Mucosa of gallbladder (tissue), 1 donor: ENCODE measurements around the gene SMC3. TPM values are rescaled to one million over a fixed set of nuclear protein-coding genes. Genes with fewer than 3 reads are reported as not detected.
"Not testable (repeated sequence)": the region's sequence is repeated elsewhere in the genome, so short reads cannot be mapped to it uniquely, and the experiment has no call there.

Experiments
- DNase-seq: peaks from one replicate; pipeline ENCODE4 v3.0.0-alpha.2; 2020; ENCODE audit warnings: low spot score
- total RNA-seq: library from RNA; stranded (reverse); gene quantifications from one replicate; pipeline ENCODE4 v1.2.1, GENCODE V29; 2021
- donor health status: DM: no; HTN: no; CAD: no.

The SMC3 gene
- total RNA-seq, 1 donor from 2014 or later, result 28.5 TPM

DNA sequence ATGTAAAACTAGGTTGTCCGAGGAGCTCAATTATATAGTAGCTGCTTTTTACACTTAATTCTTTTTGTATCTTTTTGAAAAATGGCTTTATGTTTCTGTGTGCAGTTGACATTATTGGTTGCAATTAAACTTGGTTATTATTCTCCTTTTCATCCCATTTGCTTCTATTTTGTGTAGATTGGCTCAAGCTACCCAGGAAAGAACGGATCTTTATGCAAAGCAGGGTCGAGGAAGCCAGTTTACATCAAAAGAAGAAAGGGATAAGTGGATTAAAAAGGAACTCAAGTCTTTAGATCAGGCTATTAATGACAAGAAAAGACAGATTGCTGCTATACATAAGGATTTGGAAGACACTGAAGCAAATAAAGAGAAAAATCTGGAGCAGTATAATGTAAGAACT lies 16.5 kb downstream of the SMC3 start:
- no peak for DNase-seq

DNA sequence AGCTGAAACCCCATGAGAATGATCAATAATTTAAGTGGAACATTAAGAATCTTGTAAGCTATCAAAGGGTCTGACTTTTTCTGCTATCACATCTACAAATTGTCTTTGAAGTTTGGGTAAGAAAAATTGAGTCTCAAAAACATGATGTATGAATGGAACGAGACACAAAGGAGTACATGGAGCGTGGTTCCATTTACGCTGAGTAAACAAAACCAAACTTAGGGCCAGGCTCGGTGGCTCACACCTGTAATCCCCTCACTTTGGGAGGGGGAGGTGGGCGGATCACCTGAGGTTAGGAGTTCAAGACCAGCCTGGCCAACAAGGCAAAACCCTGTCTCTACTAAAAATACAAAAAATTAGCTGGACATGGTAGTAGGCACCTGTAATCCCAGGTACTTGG lies 24.3 kb downstream of the SMC3 start:
- DNase-seq, result no peak

DNA sequence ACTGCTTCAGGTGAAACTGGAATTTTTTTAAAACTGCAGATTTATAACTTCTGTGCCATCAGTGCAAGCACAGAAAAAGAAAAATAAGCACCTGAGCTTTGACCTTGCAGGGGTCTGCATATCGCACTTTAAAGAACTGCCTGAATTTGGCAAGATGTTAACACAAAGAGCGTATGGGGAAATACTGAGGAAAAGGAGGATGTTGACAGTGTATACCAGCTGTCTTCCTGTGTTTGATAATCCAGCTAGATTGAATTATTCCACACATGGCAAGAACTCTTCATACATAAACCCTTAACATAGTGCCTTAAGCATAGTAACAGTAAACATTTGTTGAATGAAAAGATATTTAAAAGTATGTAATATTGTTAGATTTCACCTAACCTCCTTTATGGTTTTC lies 30.0 kb downstream of the SMC3 start:
- DNase-seq, result no peak

DNA sequence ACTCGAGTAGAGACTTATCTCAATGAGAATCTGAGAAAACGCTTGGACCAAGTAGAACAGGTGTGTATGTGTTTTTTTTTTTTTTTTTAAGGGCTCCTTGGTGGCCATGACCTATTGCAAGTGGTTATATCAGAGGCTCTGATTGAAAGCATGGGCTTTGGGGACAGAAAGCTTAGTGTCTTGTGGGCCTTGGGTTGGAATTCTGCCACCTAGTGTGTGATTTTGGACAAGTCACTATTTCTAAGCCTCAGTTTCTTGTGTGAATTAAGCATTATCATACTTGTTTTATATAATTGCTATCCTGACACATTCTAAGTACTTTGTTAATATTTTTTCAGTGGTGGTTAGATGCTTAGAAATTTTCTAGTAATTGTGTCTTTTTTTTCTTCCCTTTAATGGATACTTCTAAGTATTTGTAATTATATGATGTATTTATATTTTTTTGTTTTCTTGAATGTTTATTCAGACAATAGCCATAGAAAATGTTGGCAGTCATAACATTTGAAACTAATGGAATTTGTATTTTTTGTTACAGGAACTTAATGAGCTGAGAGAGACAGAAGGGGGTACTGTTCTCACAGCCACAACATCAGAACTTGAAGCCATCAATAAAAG lies 33.1 kb downstream of the SMC3 start:
- no peak for DNase-seq

DNA sequence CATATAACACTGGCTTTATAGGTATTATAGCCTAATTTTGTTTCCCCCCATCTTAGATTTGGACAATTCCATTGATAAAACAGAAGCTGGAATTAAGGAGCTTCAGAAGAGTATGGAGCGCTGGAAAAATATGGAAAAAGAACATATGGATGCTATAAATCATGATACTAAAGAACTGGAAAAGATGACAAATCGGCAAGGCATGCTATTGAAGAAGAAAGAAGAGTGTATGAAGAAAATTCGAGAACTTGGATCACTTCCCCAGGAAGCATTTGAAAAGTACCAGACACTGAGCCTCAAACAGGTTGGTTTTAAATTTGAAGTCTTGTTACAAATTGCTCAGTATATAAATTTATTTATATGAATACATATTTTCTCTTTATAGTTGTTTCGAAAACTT lies 34.1 kb downstream of the SMC3 start:
- DNase-seq, result no peak

DNA sequence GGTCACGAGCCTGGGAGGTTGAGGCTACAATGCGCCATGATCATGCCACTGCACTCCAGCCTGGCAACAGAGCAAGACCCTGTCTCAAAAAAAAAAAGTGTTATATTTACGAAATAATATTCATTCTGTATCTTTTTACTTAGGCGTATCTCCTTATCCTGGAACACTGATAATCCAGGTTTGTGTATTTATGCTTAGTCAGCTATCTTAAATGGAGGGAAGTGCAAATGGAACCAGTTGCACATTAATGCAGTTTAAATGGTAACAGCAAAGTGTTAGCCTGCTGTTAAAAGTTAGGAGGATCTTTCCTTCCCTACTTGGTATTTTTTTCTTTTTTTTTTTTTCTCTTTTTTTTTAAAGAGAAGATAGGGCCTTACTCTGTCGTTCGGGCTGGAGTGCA lies 40.6 kb downstream of the SMC3 start:
- DNase-seq, result no peak

DNA sequence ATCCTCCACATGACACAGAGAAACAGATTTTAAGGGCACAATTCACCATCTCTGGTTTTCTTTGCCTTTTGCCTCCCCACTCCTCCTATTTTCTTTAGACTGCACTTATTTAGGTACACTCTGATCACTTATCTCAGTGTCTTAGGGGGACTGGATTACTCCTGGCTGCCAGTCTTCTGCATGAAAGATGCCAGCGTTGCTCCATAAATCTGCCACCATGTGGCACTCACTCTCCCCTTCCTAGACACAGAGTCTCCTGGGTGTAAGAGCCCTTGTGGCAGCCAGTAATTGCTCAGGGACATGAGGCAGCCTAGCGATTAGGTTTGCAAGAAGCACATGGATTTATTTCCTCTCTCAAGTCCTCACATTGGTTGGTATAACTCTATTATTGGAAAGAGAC lies 42.1 kb downstream of the SMC3 start:
- no peak for DNase-seq

DNA sequence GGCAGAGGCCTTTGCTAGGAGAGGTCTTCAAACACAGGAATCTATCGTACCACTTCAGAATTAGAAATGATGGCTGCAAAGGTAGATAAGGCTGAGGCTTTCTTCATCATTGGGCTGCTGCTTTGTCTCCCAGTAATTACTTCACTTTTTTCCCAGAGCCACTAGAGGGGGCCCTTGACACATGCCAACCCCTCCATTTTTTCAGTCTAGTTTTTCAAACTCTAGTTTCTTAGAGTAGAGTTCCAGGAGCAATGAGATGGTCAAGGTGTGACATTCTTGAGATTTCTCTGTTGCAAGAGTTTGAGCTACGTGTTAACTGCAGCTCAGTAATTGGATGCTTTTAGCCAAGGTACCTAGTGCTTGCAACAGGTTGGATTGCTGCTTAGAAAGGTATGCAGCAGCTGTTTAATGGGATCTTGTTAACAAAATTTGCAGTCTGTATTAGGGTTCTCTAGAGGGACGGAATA lies 42.8 kb downstream of the SMC3 start:
- peak; percentile 47 for DNase-seq

DNA sequence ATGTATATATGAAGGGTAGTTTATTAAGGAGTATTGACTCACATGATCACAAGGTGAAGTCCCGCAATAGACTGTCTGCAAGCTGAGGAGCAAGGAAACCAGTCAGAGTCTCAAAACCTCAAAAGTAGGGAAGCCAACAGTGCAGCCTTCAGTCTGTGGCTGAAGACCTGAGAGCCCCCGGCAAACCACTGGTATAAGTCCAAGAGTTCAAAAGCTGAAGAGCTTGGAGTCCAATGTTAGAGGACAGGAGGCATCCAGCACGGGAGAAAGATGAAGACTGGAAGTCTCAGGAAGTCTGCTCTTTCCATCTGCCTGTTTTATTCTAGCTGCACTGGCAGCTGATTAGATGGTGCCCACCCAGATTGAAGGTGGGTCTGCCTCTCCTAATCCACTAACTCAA lies 43.3 kb downstream of the SMC3 start:
- DNase-seq, result not testable (repeated sequence)

DNA sequence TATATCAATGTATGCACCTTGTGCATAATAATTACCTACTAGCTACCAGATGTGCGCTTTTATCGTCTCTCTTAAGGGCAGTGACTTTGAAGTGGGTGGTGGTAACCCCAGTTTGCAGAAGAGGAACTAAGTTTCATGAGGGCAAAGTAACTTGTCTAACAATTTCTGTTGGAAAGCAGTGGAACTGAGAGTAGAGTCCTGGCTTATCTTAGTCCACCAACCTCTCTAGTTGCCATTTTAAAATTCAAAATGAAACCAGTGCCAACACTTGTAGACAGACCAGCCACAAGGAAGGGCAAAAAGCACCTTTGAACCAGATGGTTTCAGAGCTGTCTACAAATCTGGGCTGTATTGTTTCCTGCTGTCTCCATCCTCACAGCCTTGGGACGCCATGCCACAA lies 44.6 kb downstream of the SMC3 start:
- no peak for DNase-seq

DNA sequence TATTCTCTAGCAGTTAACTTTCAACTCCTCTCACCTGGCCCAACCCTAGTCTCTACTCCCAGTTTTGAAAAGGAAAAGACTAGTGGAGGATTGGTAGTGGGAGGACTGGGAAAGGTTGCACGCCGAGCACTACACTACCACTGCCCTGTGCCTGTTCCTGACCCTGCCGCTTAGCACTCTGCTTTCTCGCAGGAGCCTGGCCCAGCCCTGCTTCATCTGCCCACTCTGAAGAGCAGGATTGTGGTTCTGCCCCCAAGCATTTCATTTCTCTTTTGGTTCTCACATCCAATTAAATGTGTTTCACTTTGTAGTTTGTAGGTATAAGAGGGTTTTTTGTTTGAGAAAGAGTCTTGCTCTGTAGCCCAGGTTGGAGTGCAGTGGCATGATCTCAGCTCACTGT lies 45.1 kb downstream of the SMC3 start:
- no peak for DNase-seq

DNA sequence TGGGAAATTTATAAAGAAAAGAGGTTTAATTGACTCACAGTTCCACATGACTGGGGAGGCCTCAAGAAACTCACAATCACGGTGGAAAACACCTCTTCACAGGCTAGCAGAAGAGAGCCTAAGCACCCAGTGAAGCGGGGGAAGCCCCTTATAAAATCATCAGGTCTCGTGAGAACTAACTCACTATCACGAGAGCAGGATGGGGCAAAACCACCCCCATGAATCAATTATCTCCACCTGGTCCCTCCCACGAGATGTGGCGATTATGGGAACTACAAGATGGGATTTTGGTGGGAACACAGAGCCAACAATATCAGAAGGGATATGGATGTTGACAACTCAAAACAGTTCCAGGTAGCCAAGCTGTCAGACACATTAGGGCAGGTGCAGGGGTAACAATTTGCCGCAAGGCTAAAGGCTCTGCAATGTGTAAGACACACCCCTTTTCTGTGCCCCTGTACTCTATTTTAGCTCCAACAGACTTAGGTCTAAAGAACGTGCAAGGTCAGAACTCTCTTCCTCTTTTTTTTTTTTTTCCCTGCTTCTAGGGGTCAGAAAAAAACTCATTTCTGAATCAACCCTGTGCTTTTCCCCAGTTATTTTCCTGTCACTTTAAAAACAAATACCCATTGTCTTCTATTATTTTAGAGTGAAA lies 46.0 kb downstream of the SMC3 start:
- no peak for DNase-seq

DNA sequence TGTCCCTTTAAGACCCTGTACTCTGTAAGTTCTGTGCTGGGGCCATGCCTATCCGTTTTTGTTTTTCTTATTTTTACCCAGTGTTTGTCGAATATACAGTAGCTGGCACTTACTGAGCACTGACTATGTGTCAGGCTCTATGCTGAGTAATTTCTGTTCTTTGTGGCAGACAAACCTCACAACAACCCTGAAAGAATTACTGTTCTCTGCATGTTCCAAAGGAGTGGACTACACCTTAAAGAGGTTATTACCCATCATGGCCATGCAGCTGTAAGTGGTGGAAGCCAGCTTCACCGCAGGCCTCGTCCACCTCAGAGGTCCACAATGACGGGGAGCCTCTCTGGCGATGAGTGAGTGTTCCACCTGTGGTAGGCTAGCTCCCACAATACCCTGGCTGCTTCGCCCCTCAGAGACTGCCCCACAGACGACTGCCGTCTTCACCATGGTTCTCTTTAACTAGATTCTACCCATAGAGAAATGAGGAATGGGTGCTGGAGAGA lies 46.6 kb downstream of the SMC3 start:
- DNase-seq, result no peak

DNA sequence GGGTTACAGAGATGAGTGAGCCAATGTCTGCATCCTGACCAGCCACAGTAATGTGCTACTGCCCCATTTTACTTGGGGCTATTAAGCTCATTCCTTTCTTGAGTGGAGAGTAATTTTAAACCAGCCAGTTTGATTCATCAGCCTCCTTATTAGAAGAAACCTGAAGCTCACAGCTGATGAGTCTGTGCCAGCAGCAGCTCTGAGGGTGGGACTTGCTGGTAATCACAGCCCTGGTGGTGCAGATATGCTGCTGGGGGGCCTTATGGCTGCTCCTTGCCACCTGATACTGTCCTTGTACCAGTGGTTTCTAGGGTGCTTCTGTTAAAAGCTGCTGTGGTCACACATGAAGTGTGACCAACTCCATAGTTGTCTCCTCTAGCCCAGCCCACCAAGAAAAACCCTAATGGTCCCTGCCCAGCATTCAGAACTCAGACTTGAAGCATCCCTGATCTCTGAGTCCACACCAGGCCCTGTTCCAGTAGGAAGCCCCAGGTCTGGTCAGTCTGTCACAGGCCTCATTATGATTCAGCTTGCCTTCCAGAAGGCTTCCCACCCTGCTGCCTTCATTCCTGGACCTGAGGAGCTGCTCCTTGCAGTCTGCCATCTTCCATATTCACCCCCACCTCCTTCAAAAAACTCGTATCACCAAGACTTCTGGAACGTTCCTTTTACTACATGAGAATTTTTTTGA lies 47.7 kb downstream of the SMC3 start:
- DNase-seq, result no peak

DNA sequence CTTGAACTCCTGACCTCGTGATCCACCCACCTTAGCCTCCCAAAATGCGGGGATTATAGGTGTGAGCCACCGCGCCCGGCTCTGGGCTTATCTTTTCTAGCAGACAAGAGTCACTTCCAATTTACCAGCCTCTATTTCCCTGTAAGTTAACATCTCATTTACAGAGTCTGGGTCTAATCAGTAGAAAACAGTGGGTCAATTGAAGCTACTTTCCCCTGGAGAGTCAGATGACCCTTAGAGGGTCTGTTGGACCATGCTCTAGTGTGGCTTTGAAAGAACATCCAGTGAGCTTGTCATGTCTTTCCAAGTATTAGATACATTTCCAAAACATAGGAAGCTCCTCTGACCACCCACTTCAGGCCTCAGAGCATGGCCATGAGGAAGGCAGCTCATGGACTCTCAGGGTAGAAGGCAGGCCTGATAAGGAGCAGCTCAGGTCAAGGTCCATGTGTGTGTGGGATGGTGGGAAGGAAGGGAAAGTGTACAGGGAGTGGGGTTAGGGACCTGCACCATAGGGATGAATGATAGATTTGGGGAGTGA lies 49.1 kb downstream of the SMC3 start:
- DNase-seq, result no peak

DNA sequence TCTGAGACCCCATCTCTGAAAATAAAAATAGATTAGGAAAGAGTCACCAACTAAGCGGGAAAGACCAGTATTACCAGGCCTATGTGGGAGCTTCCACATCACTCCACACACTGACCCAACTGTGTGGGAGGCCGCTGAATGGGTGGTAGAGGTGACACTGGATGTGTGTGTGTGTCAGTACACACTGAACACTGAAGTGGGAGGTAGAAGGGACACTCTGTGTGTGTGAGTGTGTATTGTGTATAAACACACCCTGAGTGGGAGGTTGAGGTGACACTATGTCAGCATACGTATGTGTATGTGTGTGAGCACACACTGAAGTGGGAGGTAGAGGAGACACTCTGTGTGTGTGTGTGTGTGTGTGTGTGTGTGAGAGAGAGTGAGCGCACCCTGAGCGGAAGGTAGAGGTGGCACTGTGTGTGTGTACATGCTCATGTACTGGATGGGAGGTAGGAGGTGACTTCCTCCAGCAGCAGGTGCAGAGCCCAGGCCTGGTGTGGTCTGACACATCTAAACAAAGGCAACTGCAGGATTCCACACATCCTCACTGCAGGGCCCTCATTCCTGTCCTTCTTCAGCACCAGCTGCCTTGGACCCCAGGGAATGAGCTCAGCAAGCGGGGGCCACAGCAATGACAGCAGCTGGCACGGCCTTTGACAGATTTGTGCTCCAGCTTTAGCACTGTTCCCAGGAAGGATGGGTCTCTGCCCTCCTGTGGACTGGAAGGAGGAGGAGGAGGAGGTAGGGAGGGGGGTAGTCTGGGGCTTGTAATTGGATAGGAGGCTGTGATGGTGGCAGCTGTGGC lies 50.1 kb downstream of the SMC3 start:
- no peak for DNase-seq

DNA sequence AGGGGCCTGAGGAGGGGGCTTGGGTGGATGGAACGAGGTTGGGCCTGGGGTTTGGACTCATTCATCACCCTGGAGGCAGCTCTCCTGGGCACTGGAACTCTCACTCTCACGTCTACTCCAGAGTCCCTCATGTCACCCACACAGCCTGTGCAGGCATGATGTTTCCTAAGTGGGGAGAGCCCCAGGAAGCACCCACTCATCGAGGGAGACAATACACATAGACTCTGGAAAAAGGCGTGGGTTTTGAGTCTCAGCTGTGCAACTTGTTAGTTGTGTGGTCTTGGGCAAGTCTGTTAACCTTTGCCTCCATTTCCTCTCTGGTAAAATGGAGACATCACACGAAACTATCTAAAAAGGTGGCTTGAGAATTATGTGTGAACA lies 50.7 kb downstream of the SMC3 start:
- DNase-seq, result no peak

DNA sequence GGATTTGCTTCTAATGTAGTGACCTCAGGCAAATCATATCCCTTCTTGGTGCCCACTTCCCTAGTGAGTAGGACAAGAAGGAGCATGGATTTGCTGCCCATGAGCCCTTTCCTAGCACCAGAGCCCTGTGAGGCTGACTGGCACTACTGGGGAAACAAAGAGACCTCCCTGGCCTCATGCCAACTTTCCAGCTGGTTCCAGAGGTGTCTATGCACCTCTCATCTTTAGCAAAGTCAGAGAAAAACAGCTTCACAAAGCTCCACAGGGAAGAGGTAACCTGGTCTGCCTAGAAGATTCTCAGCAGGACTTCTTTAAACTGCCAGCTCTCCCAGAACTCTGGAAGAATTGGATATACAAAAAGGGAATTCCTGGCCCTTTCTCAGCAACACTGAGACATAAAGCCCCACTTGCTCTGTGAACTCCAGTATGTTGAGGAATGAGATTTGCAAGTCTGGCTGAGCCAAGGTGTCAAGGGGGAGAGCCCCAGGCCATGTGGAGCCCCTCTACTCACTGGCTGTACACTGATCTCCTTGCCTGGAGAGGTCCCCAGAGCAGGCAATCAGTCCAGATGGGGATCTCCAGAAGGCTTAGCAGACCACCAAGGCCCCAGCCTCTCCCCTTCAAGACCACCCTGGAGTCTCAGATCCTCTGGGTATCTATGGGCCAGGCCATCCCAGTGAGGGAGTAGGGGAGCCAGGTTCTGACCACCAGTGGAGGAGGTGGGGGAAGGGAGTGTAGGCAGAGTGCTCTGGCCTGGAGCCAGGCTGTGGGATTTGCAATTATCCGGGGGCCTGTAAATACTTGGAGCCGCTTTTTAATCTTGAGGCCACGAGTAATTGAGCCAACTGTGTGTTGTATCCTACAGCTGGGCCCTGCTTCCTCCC lies 52.3 kb downstream of the SMC3 start:
- DNase-seq, result no peak

DNA sequence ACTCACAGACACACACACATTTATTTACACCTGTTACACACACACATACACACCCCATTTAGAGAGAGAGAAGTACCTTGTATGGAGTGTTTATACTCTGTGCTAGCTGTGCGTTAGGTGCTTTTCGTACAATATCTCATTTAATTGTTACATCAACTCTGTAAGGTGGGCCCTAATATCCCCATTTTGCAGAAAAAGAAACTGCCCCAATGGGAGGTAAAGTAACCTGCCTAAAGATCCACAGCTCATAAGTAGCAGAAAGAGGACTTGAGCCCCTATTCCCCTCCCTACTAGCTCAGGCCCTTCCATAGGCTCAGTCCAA lies 52.9 kb downstream of the SMC3 start:
- no peak for DNase-seq

DNA sequence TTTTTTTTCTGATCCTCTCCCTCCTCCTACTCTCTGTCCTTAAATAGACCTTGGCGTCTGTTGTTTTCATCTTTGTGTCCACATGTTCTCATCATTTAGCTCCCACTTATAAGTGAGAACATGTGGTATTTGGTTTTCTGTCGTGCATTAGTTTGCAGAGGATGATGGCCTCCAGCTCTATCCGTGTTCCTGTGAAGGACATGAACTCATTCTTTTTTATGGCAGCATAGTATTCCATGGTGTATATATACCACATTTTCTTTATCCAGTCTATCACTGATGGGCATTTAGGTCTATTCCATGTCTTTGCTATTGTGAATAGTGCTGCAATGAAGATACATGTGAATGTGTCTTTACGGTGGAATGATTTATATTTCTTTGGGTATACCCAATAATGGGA lies 55.8 kb downstream of the SMC3 start:
- DNase-seq, result not testable (repeated sequence)

DNA sequence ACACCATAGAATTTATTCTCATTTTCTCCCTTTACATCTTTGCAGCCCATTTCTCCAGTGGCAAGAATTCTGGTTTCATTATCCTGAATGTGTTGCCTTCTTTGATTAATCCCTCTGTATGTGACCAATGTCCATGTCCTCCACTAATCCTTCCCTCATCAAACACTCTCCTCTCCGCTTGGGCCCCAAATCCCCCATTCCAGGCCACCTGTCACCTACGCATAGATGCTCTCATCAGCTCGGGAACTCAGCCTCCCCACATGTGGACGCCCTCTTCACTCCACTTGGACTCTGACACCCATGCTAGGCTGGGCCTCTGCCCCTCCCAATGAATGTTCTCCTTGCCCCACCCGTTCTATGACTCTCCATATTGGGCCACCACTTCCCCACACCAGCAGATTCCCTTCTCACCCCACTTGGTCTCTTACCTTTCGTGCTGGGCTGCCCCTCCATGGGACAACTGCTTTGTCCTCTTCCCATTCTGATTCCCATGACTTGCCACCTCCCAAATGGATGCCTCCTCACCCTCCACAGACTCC lies 57.9 kb downstream of the SMC3 start:
- DNase-seq, result no peak
